Caco-2 (cell line): ENCODE data around the gene RPS6KA2. TPM values are rescaled to one million over a fixed set of nuclear protein-coding genes. Genes with fewer than 3 reads are reported as not detected.

ENCODE experiments used
- BruUV-seq: library from RNA; stranded (reverse); fragments of 400-500 nt; replicated peaks from 2 replicates; lab custom pipeline; 2021; lab: Mats Ljungman, UMichigan
- CTCF ChIA-PET: fragments of 300-600 bp; sonication (Branson Sonifier 250); formaldehyde crosslinking; loops from one replicate; lab custom pipeline; 2022; ENCODE audit warnings: antibody characterized with exemption; lab: Charles Lee
- POLR2A ChIA-PET: fragments of 300-600 bp; sonication (Branson Sonifier 250); formaldehyde crosslinking; loops from one replicate; lab custom pipeline; 2022; ENCODE audit warnings: antibody characterized with exemption; lab: Charles Lee
- DNase-seq, 2 experiments: peaks; one replicate each; pipeline versions ENCODE4 v3.0.0 to v3.0.0-alpha.2; 2020 to 2022
- H3K27me3 ChIP-seq: replicated peaks from 2 replicates; pipeline ENCODE4 v1.6.0; 2011; ENCODE audit warnings: low read length; ENCODE audit not compliant: control insufficient read depth, insufficient read depth
- H3K36me3 ChIP-seq: 2 replicates; pipeline ENCODE4 v1.5.1; 2011; ENCODE audit warnings: low read length; ENCODE audit not compliant: control insufficient read depth, insufficient read depth
- H3K4me1 ChIP-seq: fragments of 250-450 bp; sonication (Bioruptor Pico); 2 replicates; pipeline ENCODE4 v1.5.1; 2020; ENCODE audit warnings: mild to moderate bottlenecking
- H3K4me3 ChIP-seq: 2 replicates; pipeline ENCODE4 v1.5.1; 2011; ENCODE audit warnings: low read depth, mild to moderate bottlenecking, control low read depth, low read length
- H3K9me3 ChIP-seq: fragments of 250-450 bp; sonication (Bioruptor Pico); 2 replicates; pipeline ENCODE4 v1.5.1; 2020; ENCODE audit warnings: mild to moderate bottlenecking, moderate library complexity
- H3K27ac Mint-ChIP-seq: one replicate; pipeline ENCODE4 v1.8.0; 2022; ENCODE audit warnings: mixed read lengths; ENCODE audit not compliant: unreplicated experiment
- H3K27me3 Mint-ChIP-seq: one replicate; pipeline ENCODE4 v1.8.0; 2022; ENCODE audit warnings: mixed read lengths; ENCODE audit not compliant: insufficient read depth, unreplicated experiment
- H3K36me3 Mint-ChIP-seq: one replicate; pipeline ENCODE4 v1.8.0; 2022; ENCODE audit warnings: mild to moderate bottlenecking, mixed read lengths; ENCODE audit not compliant: insufficient read depth, unreplicated experiment
- H3K4me1 Mint-ChIP-seq: one replicate; pipeline ENCODE4 v1.8.0; 2022; ENCODE audit warnings: low read depth, mixed read lengths; ENCODE audit not compliant: unreplicated experiment
- H3K4me3 Mint-ChIP-seq: one replicate; pipeline ENCODE4 v1.8.0; 2022; ENCODE audit warnings: mild to moderate bottlenecking, moderate library complexity, mixed read lengths; ENCODE audit not compliant: unreplicated experiment
- H3K9me3 Mint-ChIP-seq: one replicate; pipeline ENCODE4 v1.8.0; 2022; ENCODE audit warnings: mixed read lengths; ENCODE audit not compliant: unreplicated experiment
- intact Hi-C: fragments of 100-400 bp; cut with micrococcal nuclease; formaldehyde crosslinking; loops from one replicate; pipeline ENCODE4 v1.10.0; 2022; ENCODE audit not compliant: unreplicated experiment
- total RNA-seq: library from RNA; stranded (reverse); gene quantifications from 2 replicates; pipeline ENCODE4 v1.2.3, GENCODE V29; 2022
- TF ChIP-seq, protein P1 (sequence below), 2 experiments: fragments of 200-600 bp in 1 of 2; IDR thresholded peaks; 1 replicate in 1 of 2; 2 replicates in 1 of 2; pipeline versions ENCODE4 v1.5.1 to v1.8.0; 2011 to 2022; ENCODE audit warnings: antibody characterized with exemption in 1 of 2, control low read depth in 1 of 2, inconsistent platforms in 1 of 2, low read depth in 1 of 2, low read length in 1 of 2, mild to moderate bottlenecking in 1 of 2, moderate library complexity in 1 of 2; ENCODE audit not compliant: insufficient read depth in 1 of 2, severe bottlenecking in 1 of 2, unreplicated experiment in 1 of 2

Gene RPS6KA2
- total RNA-seq, 1 experiment from 2014 or later = 5.6 TPM

DNA sequence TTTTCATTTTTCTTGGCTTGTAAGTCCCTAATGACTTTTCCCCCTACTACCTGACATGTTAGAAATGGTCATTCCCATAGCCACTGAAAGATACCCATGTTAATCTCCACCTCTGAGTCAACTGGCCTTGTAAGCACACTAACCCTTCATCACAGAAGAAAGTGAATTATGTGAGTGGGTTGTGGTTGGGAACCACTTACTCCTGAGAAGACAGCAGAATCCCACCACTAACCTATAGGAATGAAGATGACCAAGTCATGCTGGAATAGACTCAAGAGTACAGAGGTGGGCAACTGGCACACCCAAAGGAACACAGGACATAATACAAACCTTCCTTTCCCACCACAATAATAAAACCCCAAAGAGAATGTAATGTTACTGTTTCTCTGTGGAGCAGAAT, 70.7 kb downstream of the RPS6KA2 start:
- TF ChIP-seq, protein P1, sequence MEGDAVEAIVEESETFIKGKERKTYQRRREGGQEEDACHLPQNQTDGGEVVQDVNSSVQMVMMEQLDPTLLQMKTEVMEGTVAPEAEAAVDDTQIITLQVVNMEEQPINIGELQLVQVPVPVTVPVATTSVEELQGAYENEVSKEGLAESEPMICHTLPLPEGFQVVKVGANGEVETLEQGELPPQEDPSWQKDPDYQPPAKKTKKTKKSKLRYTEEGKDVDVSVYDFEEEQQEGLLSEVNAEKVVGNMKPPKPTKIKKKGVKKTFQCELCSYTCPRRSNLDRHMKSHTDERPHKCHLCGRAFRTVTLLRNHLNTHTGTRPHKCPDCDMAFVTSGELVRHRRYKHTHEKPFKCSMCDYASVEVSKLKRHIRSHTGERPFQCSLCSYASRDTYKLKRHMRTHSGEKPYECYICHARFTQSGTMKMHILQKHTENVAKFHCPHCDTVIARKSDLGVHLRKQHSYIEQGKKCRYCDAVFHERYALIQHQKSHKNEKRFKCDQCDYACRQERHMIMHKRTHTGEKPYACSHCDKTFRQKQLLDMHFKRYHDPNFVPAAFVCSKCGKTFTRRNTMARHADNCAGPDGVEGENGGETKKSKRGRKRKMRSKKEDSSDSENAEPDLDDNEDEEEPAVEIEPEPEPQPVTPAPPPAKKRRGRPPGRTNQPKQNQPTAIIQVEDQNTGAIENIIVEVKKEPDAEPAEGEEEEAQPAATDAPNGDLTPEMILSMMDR (IDR thresholded peaks at IDR 0.05; ENCODE audit: insufficient read depth in 1 of 2, low read depth in 1 of 2, low read length in 1 of 2, severe bottlenecking in 1 of 2, unreplicated experiment in 1 of 2) = no peak
- BruUV-seq = no TSS peak
- no peak overlapping the region for H3K27ac Mint-ChIP-seq
- no peaks in the 10 kb centered on the region for H3K9me3 Mint-ChIP-seq
- POLR2A ChIA-PET = no interaction called here
- Histone ChIP-seq H3K9me3 (no peaks in the 10 kb centered on the region), H3K36me3 (no peaks in the 10 kb centered on the region), H3K27me3 (peaks cover 2% of the 10 kb centered on the region), H3K4me1 (no peaks in the 10 kb centered on the region), H3K4me3 (no peak overlapping the region)
- intact Hi-C loops = no loop called here
- H3K36me3 Mint-ChIP-seq = no peaks in the 10 kb centered on the region
- peaks cover 28% of the 10 kb centered on the region for H3K27me3 Mint-ChIP-seq
- H3K4me3 Mint-ChIP-seq = no peak overlapping the region
- CTCF ChIA-PET = no interaction called here
- H3K4me1 Mint-ChIP-seq = peaks cover under 1% of the 10 kb centered on the region
- DNase-seq = no peak

DNA sequence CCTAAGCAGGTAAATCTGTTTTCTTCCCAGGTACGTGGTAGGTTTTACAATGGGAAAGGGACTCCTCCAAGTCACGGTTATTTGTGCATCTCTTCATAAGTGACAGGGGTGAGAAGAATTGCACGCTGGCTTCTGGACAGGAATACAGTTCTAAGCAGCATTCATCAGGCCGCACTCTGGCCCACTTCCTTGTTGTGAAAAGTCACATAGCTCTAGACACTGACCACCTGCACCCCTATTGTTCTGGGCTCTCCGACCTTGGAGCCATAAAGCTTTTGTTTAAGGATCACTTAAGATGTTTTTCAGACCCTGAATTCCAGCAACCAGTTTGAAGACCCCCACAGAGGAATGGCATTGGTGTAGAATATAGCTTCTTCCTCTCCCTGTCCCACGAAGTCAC, 72.0 kb downstream of the RPS6KA2 start:
- no peak for DNase-seq
- Mint-ChIP-seq H3K36me3 (no peaks in the 10 kb centered on the region), H3K9me3 (no peaks in the 10 kb centered on the region), H3K4me3 (no peak overlapping the region), H3K27me3 (peaks cover 27% of the 10 kb centered on the region), H3K27ac (no peak overlapping the region), H3K4me1 (no peaks in the 10 kb centered on the region)
- no peak overlapping the region for H3K4me3 ChIP-seq
- no peaks in the 10 kb centered on the region for H3K36me3 ChIP-seq
- no peaks in the 10 kb centered on the region for H3K4me1 ChIP-seq
- peaks cover 2% of the 10 kb centered on the region for H3K27me3 ChIP-seq
- intact Hi-C loops = no loop called here
- no TSS peak for BruUV-seq
- TF ChIP-seq, protein P1 (IDR thresholded peaks at IDR 0.05; ENCODE audit: insufficient read depth in 1 of 2, low read depth in 1 of 2, low read length in 1 of 2, severe bottlenecking in 1 of 2, unreplicated experiment in 1 of 2) = no peak
- POLR2A ChIA-PET = no interaction called here
- 0 out of 2 replicates have a peak, but pooled peaks cover under 1% of the 10 kb centered on the region for H3K9me3 ChIP-seq
- CTCF ChIA-PET = no interaction called here

DNA sequence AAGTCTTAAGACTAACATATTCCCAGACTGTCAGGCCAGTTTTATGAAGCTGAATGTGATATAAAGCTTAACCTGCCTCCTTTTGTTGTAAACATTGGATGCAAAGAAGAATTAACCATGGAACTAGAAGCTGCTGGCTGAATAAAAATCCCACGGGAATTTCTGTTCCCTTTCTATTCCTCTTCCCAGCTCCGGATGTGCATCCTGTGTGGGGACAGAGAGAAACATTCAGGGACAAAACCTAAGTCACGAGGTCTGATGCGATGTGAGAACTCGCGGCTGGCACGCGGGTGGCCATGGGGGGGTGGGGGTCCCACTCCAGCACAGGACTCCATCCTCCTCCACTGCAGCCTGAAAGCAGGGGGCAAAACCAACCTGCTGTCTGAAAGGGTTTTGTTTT, 72.7 kb downstream of the RPS6KA2 start:
- H3K9me3 ChIP-seq = 0 out of 2 replicates have a peak, but pooled peaks cover 5% of the 10 kb centered on the region
- intact Hi-C loops = no loop called here
- no peaks in the 10 kb centered on the region for H3K9me3 Mint-ChIP-seq
- CTCF ChIA-PET = no interaction called here
- H3K27ac Mint-ChIP-seq = no peak overlapping the region
- TF ChIP-seq, protein P1 (IDR thresholded peaks at IDR 0.05; ENCODE audit: insufficient read depth in 1 of 2, low read depth in 1 of 2, low read length in 1 of 2, severe bottlenecking in 1 of 2, unreplicated experiment in 1 of 2) = no peak
- POLR2A ChIA-PET = no interaction called here
- DNase-seq = no peak
- H3K4me3 ChIP-seq = no peak overlapping the region
- no peaks in the 10 kb centered on the region for H3K36me3 ChIP-seq
- H3K27me3 Mint-ChIP-seq = peaks cover 27% of the 10 kb centered on the region
- no peaks in the 10 kb centered on the region for H3K4me1 ChIP-seq
- H3K4me3 Mint-ChIP-seq = no peak overlapping the region
- peaks cover 2% of the 10 kb centered on the region for H3K27me3 ChIP-seq
- no TSS peak for BruUV-seq
- H3K36me3 Mint-ChIP-seq = no peaks in the 10 kb centered on the region
- no peaks in the 10 kb centered on the region for H3K4me1 Mint-ChIP-seq
